Measurements from ENCODE around the gene LRRC4.

LRRC4 gene, protein sequence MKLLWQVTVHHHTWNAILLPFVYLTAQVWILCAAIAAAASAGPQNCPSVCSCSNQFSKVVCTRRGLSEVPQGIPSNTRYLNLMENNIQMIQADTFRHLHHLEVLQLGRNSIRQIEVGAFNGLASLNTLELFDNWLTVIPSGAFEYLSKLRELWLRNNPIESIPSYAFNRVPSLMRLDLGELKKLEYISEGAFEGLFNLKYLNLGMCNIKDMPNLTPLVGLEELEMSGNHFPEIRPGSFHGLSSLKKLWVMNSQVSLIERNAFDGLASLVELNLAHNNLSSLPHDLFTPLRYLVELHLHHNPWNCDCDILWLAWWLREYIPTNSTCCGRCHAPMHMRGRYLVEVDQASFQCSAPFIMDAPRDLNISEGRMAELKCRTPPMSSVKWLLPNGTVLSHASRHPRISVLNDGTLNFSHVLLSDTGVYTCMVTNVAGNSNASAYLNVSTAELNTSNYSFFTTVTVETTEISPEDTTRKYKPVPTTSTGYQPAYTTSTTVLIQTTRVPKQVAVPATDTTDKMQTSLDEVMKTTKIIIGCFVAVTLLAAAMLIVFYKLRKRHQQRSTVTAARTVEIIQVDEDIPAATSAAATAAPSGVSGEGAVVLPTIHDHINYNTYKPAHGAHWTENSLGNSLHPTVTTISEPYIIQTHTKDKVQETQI

DNA sequence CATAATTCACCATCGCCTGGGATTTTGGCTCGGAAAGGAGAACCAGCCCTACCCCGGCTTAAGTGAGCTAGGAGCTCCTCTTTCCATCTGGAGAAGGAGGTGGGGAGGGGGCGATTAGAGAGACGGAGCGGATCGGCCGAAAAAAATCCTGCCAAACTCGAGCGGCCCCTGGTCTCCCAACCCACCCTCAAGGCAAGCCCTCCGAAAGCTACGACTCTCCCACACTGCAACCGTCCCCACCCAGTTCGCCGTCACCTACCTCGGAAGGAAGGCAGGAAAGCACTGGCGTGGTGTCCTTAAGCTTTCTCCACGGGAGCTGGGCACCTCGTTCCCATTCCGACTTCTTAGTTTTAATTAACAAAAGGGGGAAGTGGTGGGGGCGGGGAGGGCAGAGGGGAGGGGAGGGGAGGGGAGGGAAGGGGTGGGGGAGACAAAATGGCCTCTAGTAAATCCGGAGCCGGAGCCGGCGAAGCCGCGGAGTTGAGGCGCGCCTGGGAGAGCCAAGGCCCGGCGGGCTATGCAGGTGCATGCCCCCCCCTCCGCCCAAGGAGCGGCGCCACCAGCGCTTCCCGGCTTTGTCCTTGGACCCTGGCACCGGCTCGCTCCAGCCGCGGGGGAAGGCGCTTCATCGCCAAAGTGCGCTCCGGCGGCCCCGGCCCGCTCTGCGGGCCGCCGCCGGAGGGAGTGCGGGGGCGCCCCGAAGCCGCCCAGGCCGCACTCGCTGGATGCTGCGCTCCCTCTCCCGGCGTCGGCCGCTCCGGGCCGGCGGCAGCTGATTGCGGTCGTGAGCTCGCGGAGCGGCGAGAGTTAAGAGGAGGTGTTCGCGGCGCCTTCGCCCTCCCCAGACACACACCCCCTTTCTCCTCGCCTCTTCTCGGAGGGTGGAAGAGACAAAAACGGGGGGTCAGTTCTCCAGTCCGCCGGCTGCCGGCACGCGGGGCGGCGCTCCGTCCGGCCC lies at the start of gene LRRC4:
LRRC4 (minus strand) TSS at position 784 of the 958 bp plus-strand sequence. CDS start 797 bp downstream, outside the sequence.
- no peak for DNase-seq (ENCODE audit: low read depth)

GRCh38 chr7:128080169-128080568 lies 48.9 kb upstream of the LRRC4 start:
- no peak for DNase-seq (ENCODE audit: low read depth)

- DNase-seq (ENCODE audit: low read depth): no peak
Measured at GRCh38 chr7:128078309-128078708, 47.1 kb upstream of the LRRC4 start.

DNA sequence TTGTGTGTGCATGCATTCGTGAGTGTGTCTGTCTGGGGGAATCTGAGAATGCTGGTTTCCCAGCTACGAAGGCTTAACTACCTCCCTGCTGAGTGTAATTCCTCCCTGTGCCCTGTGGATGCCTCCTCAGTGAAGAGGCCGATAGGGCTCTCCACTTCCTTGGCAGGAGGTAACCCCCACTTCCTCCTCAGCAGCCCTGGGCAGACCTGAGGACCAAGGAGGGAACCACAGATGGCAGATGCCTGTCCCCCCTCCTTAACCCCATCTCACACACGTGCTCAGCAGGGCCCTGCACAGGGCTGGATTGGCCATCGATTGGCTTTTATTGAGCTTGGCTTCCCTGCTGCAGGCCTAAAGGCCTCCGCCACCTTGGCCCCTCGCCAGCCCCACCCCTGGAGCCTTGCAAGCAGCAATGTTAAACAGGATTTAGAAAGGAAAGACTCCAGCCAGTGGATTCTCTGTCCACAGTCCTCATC lies 45.6 kb upstream of the LRRC4 start:
- DNase-seq (ENCODE audit: low read depth): no peak

GRCh38 chr7:128076196-128076795 lies 45.1 kb upstream of the LRRC4 start:
- DNase-seq (ENCODE audit: low read depth): no peak

- no peak for DNase-seq (ENCODE audit: low read depth)
Measured at GRCh38 chr7:128075242-128076095, 44.2 kb upstream of the LRRC4 start.

GRCh38 chr7:128074736-128075135 lies 43.5 kb upstream of the LRRC4 start:
- DNase-seq (ENCODE audit: low read depth): no peak

DNA sequence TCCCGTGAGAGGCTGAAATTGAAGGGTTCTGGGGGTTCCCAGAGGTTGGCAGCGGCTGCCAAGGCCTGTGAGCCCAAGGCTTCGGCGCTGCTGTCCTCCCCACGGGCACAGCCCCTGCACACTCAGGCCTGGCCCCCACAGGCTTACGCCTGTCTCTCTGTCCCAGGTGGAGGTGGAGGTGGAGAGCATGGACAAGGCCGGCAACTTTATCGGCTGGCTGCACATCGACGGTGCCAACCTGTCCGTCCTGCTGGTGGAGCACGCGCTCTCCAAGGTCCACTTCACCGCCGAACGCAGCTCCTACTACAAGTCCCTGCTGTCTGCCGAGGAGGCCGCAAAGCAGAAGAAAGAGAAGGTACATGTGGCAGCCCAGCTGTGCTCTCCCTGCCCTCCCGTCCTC lies 43.1 kb upstream of the LRRC4 start:
- no peak for DNase-seq (ENCODE audit: low read depth)

GRCh38 chr7:128073671-128074310 lies 42.6 kb upstream of the LRRC4 start:
- DNase-seq (ENCODE audit: low read depth): no peak

DNA sequence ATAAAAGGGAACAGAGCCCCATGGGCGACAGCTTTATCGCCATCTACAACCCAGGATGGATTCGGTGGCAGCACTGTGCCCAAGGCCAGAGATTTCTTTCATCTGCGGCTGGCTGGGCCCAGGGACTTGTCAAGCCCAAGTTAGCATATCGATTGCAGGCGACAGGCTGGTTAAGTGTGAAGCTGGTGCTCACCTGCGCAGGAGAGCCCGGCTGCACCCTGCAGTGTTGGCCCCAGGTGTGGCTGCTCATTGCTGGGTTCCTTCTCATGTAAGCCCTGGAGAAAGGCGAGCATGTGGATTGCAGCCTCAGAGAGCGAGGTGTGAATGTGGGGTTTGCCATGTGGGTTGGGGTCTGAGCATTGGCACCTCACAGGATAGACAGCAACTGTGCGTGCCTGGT lies 40.6 kb upstream of the LRRC4 start:
- no peak for DNase-seq (ENCODE audit: low read depth)

DNA sequence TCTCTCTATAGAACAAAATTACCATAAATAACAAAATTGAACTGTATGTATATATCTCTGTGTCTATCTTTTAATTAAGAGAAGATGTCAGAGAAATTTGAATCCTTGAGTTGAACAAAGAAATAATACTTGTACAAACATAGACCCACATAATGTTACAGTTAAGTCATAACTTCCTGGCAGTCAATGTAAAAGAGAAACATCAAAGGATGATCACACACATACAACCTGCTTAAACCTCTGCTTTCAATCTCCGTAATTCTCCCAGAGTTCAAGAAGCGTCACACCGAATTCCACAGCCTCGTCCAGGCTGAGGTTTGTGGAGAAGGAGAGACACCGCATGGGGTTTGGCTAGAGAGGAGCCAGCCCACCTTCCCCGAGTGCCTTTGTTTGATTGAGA lies 40.1 kb upstream of the LRRC4 start:
- no peak for DNase-seq (ENCODE audit: low read depth)

- DNase-seq (ENCODE audit: low read depth): no peak
Measured at GRCh38 chr7:128069373-128070364, 38.4 kb upstream of the LRRC4 start.

DNA sequence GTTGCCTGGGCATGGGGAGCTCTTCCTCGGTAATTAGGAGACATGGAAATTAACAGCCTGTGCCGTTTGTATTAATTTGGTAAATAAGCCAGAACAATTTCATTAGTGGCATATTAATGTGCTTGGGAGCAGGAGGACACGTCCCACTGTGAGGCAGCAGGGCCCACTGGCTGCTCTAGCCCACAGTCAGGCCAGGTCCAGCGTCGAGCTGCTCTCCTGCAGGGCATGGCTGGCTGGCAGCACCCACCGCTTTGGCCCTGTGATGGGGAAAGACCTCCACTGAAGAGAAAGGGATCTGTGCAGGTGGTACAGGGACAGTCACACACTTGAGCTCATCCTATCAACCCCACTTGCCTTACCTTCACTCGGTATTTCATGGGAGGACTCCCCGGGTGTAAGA lies 37.5 kb upstream of the LRRC4 start:
- DNase-seq (ENCODE audit: low read depth): no peak

DNA sequence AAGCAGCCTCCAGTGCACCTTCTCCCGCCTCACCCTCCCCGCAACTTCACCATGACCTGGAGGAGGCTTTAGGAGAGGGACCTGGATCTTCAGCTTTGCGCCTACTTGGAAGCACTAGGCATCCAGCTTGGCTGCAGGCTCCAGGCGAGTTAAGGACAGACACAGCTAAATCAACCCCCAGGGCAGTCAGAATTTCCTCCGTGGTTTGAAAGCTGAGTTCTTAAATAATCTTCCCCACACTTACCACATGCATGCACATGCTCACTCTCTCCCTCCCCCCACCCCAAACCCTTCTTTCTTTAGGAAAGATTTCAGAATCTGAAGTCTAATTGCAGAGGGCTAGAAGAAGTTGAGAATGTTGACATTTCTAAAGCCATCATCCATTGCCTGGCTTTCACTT lies 36.7 kb upstream of the LRRC4 start:
- DNase-seq (ENCODE audit: low read depth): no peak

GRCh38 chr7:128066858-128067257 lies 35.6 kb upstream of the LRRC4 start:
- DNase-seq (ENCODE audit: low read depth): no peak

- DNase-seq (ENCODE audit: low read depth): no peak
Measured at GRCh38 chr7:128066395-128066794, 35.2 kb upstream of the LRRC4 start.

DNA sequence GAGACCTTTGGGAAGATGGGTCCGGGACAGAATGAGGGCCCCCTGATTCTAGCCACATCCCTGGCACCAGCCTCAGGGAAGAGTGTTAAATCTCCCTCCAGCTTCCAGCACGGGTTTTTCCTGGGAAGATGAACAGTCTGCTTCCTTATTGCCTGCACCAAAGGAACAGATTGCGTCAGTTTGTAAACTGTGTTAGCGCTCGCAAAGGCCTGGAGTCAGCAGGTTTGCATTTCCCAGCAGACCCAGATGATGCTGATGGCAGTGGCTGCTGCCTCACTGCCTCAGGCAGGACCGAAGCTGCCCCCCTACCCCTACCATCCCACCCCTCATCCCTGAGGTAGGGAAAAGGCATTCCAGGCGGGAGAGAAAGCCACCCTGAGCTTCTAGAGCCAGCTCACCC lies 34.6 kb upstream of the LRRC4 start:
- no peak for DNase-seq (ENCODE audit: low read depth)

- DNase-seq (ENCODE audit: low read depth): no peak
Measured at GRCh38 chr7:128063088-128063487, 31.9 kb upstream of the LRRC4 start.

- DNase-seq (ENCODE audit: low read depth): no peak
Measured at GRCh38 chr7:128060018-128060417, 28.8 kb upstream of the LRRC4 start.

Measured in activated gamma-delta T cell treated with anti-CD3 and anti-CD28 coated beads, Interleukin-2, amount 50 U/mL, for 16 hours (primary cell).